Prostate gland (tissue), 2 donors: Measurements from ENCODE around the gene DENND4C. TPM values are rescaled to one million over a fixed set of nuclear protein-coding genes. Genes with fewer than 3 reads are reported as not detected.

Experiments used
- DNase-seq: peaks from one replicate; pipeline ENCODE4 v3.0.0-alpha.2; 2019; ENCODE audit warnings: low spot score
- H3K27ac ChIP-seq, 2 donors: fragments of 200-600 bp; sonication (generic); 2 replicates each; pipeline ENCODE4 v1.5.1; 2017 to 2019
- H3K27me3 ChIP-seq: fragments of 200-600 bp; sonication (generic); replicated peaks from 2 replicates; pipeline ENCODE4 v1.5.1; 2019; ENCODE audit not compliant: insufficient read depth
- H3K36me3 ChIP-seq, 2 donors: fragments of 200-600 bp; sonication (generic); 1 replicate in 1 of 2; 2 replicates in 1 of 2; pipeline versions ENCODE4 v1.5.1 to v1.8.1; 2017 to 2019
- H3K4me1 ChIP-seq: fragments of 200-600 bp; sonication (generic); replicated peaks from 2 replicates; pipeline ENCODE4 v1.5.1; 2019
- H3K4me3 ChIP-seq, 2 donors: fragments of 200-600 bp; sonication (generic); 2 replicates each; pipeline ENCODE4 v1.5.1; 2017 to 2019
- H3K9me3 ChIP-seq: fragments of 200-600 bp; sonication (generic); 2 replicates; pipeline ENCODE4 v1.5.1; 2017
- CTCF ChIP-seq, 4 experiments: fragments of 200-600 bp in 2 of 4; fragments of 450-650 bp in 2 of 4; sonication (generic) in 2 of 4; IDR thresholded peaks; 1 replicate in 3 of 4; 2 replicates in 1 of 4; pipeline ENCODE4 v1.5.1; 2016 to 2019; ENCODE audit warnings: antibody characterized with exemption in 4 of 4, mild to moderate bottlenecking in 2 of 4, moderate library complexity in 2 of 4
- POLR2A ChIP-seq: fragments of 450-650 bp; IDR thresholded peaks from one replicate; pipeline ENCODE4 v1.6.1; 2016; ENCODE audit warnings: antibody characterized with exemption, mild to moderate bottlenecking
- POLR2AphosphoS5 ChIP-seq: sonication (generic); formaldehyde crosslinking; IDR thresholded peaks from one replicate; pipeline ENCODE4 v1.6.1; 2017; ENCODE audit warnings: antibody characterized with exemption
- WGBS: methylation state at CpG from one replicate; pipeline ENCODE4 v1.1.5; 2018; 5-methylcytosine and 5-hydroxymethylcytosine counted together
- intact Hi-C: fragments of 100-400 bp; cut with DNase I; formaldehyde crosslinking; loops from one replicate; pipeline ENCODE4 v1.14.2; 2022
- total RNA-seq, 2 donors: library from RNA; depleted of rRNA; stranded (reverse); fragments of >200 nt; gene quantifications; one replicate each; pipeline ENCODE4 v1.1.0, GENCODE V29; 2016

DENND4C gene
- total RNA-seq, 2 donors from 2014 or later: 71.4 to 104 TPM

GRCh38 chr9:19320495-19320894 is 90.0 kb downstream of the DENND4C start:
- Histone ChIP-seq H3K27ac (no peak overlapping the region), H3K9me3 (no peaks in the 10 kb centered on the region), H3K27me3 (no peaks in the 10 kb centered on the region), H3K4me1 (no peaks in the 10 kb centered on the region), H3K4me3 (no peak overlapping the region), H3K36me3 (no peaks in the 10 kb centered on the region)
- 86% methylated on average over 1 of the region's 1 CpG for WGBS
- intact Hi-C loops: no loop called here
- TF ChIP-seq CTCF (IDR thresholded peaks at IDR 0.05): no peak
- TF ChIP-seq POLR2A: no peak
- TF ChIP-seq POLR2AphosphoS5: no peak
- DNase-seq: no peak

GRCh38 chr9:19331877-19332276 is 101.4 kb downstream of the DENND4C start:
- Histone ChIP-seq H3K36me3 (no peaks in the 10 kb centered on the region), H3K4me1 (no peaks in the 10 kb centered on the region), H3K27ac (no peak overlapping the region), H3K9me3 (no peaks in the 10 kb centered on the region), H3K4me3 (no peak overlapping the region), H3K27me3 (no peaks in the 10 kb centered on the region)
- intact Hi-C loops: no loop called here
- TF ChIP-seq POLR2AphosphoS5 (no peak), POLR2A (no peak), CTCF (IDR thresholded peaks at IDR 0.05) (no peak)
- WGBS: 44% methylated on average over 2 of the region's 2 CpGs
- no peak for DNase-seq

- no peaks in the 10 kb centered on the region for H3K9me3 ChIP-seq
- WGBS: 95% methylated on average over 7 of the region's 7 CpGs
- H3K4me1 ChIP-seq: no peaks in the 10 kb centered on the region
- no peaks in the 10 kb centered on the region for H3K36me3 ChIP-seq
- no peak overlapping the region for H3K4me3 ChIP-seq
- intact Hi-C loops: no loop called here
- TF ChIP-seq POLR2AphosphoS5: no peak
- no peak for TF ChIP-seq POLR2A
- TF ChIP-seq CTCF (IDR thresholded peaks at IDR 0.05): no peak
- no peak overlapping the region for H3K27ac ChIP-seq
- no peak for DNase-seq
- no peaks in the 10 kb centered on the region for H3K27me3 ChIP-seq
Observed at GRCh38 chr9:19336166-19336565, 105.7 kb downstream of the DENND4C start.

GRCh38 chr9:19342947-19343346 is 112.5 kb downstream of the DENND4C start:
- no peaks in the 10 kb centered on the region for H3K27me3 ChIP-seq
- DNase-seq: no peak
- no peak overlapping the region for H3K27ac ChIP-seq
- H3K4me3 ChIP-seq: no peak overlapping the region
- intact Hi-C loops: no loop called here
- H3K4me1 ChIP-seq: no peaks in the 10 kb centered on the region
- 82% methylated on average over 2 of the region's 2 CpGs for WGBS
- H3K36me3 ChIP-seq: no peaks in the 10 kb centered on the region
- H3K9me3 ChIP-seq: no peaks in the 10 kb centered on the region
- TF ChIP-seq POLR2AphosphoS5: no peak
- TF ChIP-seq CTCF (IDR thresholded peaks at IDR 0.05): no peak
- TF ChIP-seq POLR2A: no peak

GRCh38 chr9:19358701-19359100 is 128.2 kb downstream of the DENND4C start:
- 62% methylated on average over 3 of the region's 3 CpGs for WGBS
- intact Hi-C loops: no loop called here
- peaks cover 0 to 6% of the 10 kb centered on the region in 2 donors for H3K36me3 ChIP-seq
- H3K4me3 ChIP-seq: no peak overlapping the region
- TF ChIP-seq POLR2AphosphoS5 (no peak), POLR2A (no peak), CTCF (IDR thresholded peaks at IDR 0.05) (no peak)
- no peak for DNase-seq
- no peak overlapping the region for H3K27ac ChIP-seq
- no peaks in the 10 kb centered on the region for H3K4me1 ChIP-seq
- H3K27me3 ChIP-seq: no peaks in the 10 kb centered on the region
- H3K9me3 ChIP-seq: no peaks in the 10 kb centered on the region
